ENCODE data around the gene ABR. TPM values are rescaled to one million over a fixed set of nuclear protein-coding genes. Genes with fewer than 3 reads are reported as not detected.

Gene ABR
- total RNA-seq, 1 donor from 2014 or later = 195 TPM

- DNase-seq (ENCODE audit: low read depth) = no peak
- TF ChIP-seq CTCF (conservative IDR thresholded peaks at IDR 0.05; ENCODE audit: low read depth, low read length) = no peak
- H3K4me3 ChIP-seq (ENCODE audit: low read depth, low read length) = no peak overlapping the region
These were observed 44.5 kb upstream of the ABR start for GRCh38 chr17:1224330-1224729.

GRCh38 chr17:1223662-1224061 lies 43.9 kb upstream of the ABR start:
- no peak overlapping the region for H3K4me3 ChIP-seq (ENCODE audit: low read depth, low read length)
- no peak for DNase-seq (ENCODE audit: low read depth)
- TF ChIP-seq CTCF (conservative IDR thresholded peaks at IDR 0.05; ENCODE audit: low read depth, low read length) = no peak

- no peak for TF ChIP-seq CTCF (conservative IDR thresholded peaks at IDR 0.05; ENCODE audit: low read depth, low read length)
- peak; percentile 25 for DNase-seq (ENCODE audit: low read depth)
These were observed 42.5 kb upstream of the ABR start for GRCh38 chr17:1222321-1222720.

GRCh38 chr17:1221209-1221608 lies 41.4 kb upstream of the ABR start:
- no peak overlapping the region for H3K4me3 ChIP-seq (ENCODE audit: low read depth, low read length)
- DNase-seq (ENCODE audit: low read depth) = no peak
- TF ChIP-seq CTCF (conservative IDR thresholded peaks at IDR 0.05; ENCODE audit: low read depth, low read length) = no peak

More at GRCh38 chr17:1222321-1222720, 42.5 kb upstream of the ABR start:
- H3K4me3 ChIP-seq (ENCODE audit: low read depth, low read length) = no peak overlapping the region

- no peak for TF ChIP-seq CTCF (conservative IDR thresholded peaks at IDR 0.05; ENCODE audit: low read depth, low read length)
- no peak overlapping the region for H3K4me3 ChIP-seq (ENCODE audit: low read depth, low read length)
- no peak for DNase-seq (ENCODE audit: low read depth)
These were observed 40.6 kb upstream of the ABR start for GRCh38 chr17:1220346-1220745.

GRCh38 chr17:1217089-1217385 lies 37.3 kb upstream of the ABR start:
- no peak overlapping the region for H3K4me3 ChIP-seq (ENCODE audit: low read depth, low read length)
- DNase-seq (ENCODE audit: low read depth) = no peak
- TF ChIP-seq CTCF (conservative IDR thresholded peaks at IDR 0.05; ENCODE audit: low read depth, low read length) = no peak

- no peak overlapping the region for H3K4me3 ChIP-seq (ENCODE audit: low read depth, low read length)
- DNase-seq (ENCODE audit: low read depth) = no peak
- TF ChIP-seq CTCF (conservative IDR thresholded peaks at IDR 0.05; ENCODE audit: low read depth, low read length) = no peak
These were observed 36.7 kb upstream of the ABR start for GRCh38 chr17:1216217-1217088.
